Subcutaneous abdominal adipose tissue (tissue), 5 donors: ENCODE results near the gene CCN6.
"Not testable (repeated sequence)": the region's sequence is repeated elsewhere in the genome, so short reads cannot be mapped to it uniquely, and the experiment has no call there.

ENCODE experiments used
- H3K27ac ChIP-seq: one replicate; pipeline ENCODE4 v1.7.0; 2013; ENCODE audit warnings: low read depth, mild to moderate bottlenecking, inconsistent platforms, low read length, moderate library complexity
- H3K27me3 ChIP-seq, 5 donors: one replicate each; pipeline ENCODE4 v1.7.0; 2013; ENCODE audit warnings: low read length in 5 of 5, inconsistent platforms in 1 of 5; ENCODE audit not compliant: control insufficient read depth in 5 of 5, insufficient read depth in 4 of 5
- H3K36me3 ChIP-seq, 5 donors: one replicate each; pipeline ENCODE4 v1.7.0; 2013; ENCODE audit warnings: low read length in 5 of 5; ENCODE audit not compliant: control insufficient read depth in 5 of 5, insufficient read depth in 5 of 5
- H3K4me1 ChIP-seq, 5 donors: one replicate each; pipeline ENCODE4 v1.7.0; 2013; ENCODE audit warnings: low read length in 5 of 5, mild to moderate bottlenecking in 3 of 5, moderate library complexity in 1 of 5; ENCODE audit not compliant: control insufficient read depth in 5 of 5, insufficient read depth in 5 of 5
- H3K4me3 ChIP-seq, 5 donors: one replicate each; pipeline ENCODE4 v1.7.0; 2013; ENCODE audit warnings: low read length in 5 of 5, low read depth in 1 of 5
- H3K9ac ChIP-seq, 5 donors: one replicate each; pipeline ENCODE4 v1.7.0; 2013; ENCODE audit warnings: low read length in 5 of 5, mild to moderate bottlenecking in 4 of 5, moderate library complexity in 3 of 5
- H3K9me3 ChIP-seq, 5 donors: one replicate each; pipeline ENCODE4 v1.7.0; 2013; ENCODE audit warnings: low read length in 5 of 5; ENCODE audit not compliant: control insufficient read depth in 5 of 5
- donor health status: healthy.
- donor health status: healthy.
- donor health status: healthy.
- donor health status: healthy.
- donor health status: healthy.

The CCN6 gene

GRCh38 chr6:112044856-112045255, 9.0 kb upstream of the CCN6 start:
- Histone ChIP-seq H3K4me3 (no peak overlapping the region), H3K36me3 (no peaks in the 10 kb centered on the region), H3K9me3 (no peaks in the 10 kb centered on the region), H3K27me3 (no peaks in the 10 kb centered on the region), H3K9ac (no peak overlapping the region), H3K4me1 (peaks cover 0 to 34% (median 15%) of the 10 kb centered on the region in 5 donors), H3K27ac (no peak overlapping the region)

GRCh38 chr6:112047523-112047922, 6.4 kb upstream of the CCN6 start:
- H3K27ac ChIP-seq, H3K27me3 ChIP-seq, H3K4me3 ChIP-seq, H3K36me3 ChIP-seq, H3K9me3 ChIP-seq, H3K9ac ChIP-seq: not testable (repeated sequence)
- H3K4me1 ChIP-seq = peaks cover 0 to 17% (median 8%) of the 10 kb centered on the region in 5 donors

DNA sequence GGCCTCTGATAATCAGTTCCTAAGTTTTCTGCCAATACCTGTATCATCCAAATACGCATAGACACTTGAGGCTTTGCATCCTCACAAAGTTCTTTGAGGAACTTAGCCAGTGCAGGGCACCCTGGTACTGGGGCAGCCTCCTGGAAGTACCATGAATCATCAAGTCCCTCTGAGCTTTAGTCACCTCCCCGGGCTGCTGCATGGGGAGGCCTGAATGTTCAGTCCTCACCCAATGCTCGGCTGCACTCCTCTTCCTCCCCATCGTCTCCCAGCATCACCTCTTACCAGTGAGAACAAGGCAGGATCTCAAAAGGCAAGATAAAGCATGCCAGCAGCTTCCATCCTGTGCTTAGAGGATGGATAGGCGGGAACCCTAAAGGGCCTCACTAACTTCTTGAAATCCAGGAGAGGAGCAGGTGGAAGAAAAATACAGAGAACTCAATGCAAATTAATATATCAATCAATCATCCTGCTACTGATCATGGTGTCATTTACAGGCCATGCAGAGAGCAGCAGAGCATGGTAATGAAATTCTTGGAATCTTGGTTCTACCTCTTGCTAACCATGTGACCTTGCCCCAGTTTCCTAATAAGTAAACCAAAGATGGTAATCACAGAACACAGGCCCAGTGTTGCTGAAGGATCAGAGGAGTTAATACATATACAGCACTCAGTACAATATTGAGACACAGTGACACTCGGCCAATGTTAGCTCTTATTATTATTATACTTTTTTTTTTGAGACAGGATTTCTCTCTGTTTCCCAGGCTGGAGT, 4.7 kb upstream of the CCN6 start:
- H3K36me3 ChIP-seq = no peaks in the 10 kb centered on the region
- H3K9me3 ChIP-seq = peaks cover 0 to 4% (median 3%) of the 10 kb centered on the region in 5 donors
- no peak overlapping the region for H3K27ac ChIP-seq
- no peaks in the 10 kb centered on the region for H3K27me3 ChIP-seq
- H3K4me1 ChIP-seq = peaks cover 0 to 8% (median 0%) of the 10 kb centered on the region in 5 donors
- no peak overlapping the region for H3K9ac ChIP-seq
- no peak overlapping the region for H3K4me3 ChIP-seq

- Histone ChIP-seq H3K36me3 (no peaks in the 10 kb centered on the region), H3K9me3 (peaks cover 0 to 4% (median 3%) of the 10 kb centered on the region in 5 donors), H3K9ac (no peak overlapping the region), H3K27ac (no peak overlapping the region), H3K4me1 (peaks cover 0 to 8% (median 0%) of the 10 kb centered on the region in 5 donors), H3K4me3 (no peak overlapping the region), H3K27me3 (no peaks in the 10 kb centered on the region)
These were observed 3.9 kb upstream of the CCN6 start for GRCh38 chr6:112049996-112050395.

- H3K4me1 ChIP-seq = peaks cover 0 to 8% (median 0%) of the 10 kb centered on the region in 5 donors
- peaks cover 0 to 4% (median 3%) of the 10 kb centered on the region in 5 donors for H3K9me3 ChIP-seq
- H3K36me3 ChIP-seq = no peaks in the 10 kb centered on the region
- no peak overlapping the region for H3K4me3 ChIP-seq
- no peak overlapping the region for H3K27ac ChIP-seq
- no peak overlapping the region for H3K9ac ChIP-seq
- H3K27me3 ChIP-seq = no peaks in the 10 kb centered on the region
These were observed 3.5 kb upstream of the CCN6 start for GRCh38 chr6:112050429-112050828.

GRCh38 chr6:112051251-112051740, 2.6 kb upstream of the CCN6 start:
- not testable (repeated sequence) for H3K9me3 ChIP-seq, H3K36me3 ChIP-seq, H3K27me3 ChIP-seq, H3K9ac ChIP-seq, H3K4me3 ChIP-seq, H3K27ac ChIP-seq, H3K4me1 ChIP-seq

DNA sequence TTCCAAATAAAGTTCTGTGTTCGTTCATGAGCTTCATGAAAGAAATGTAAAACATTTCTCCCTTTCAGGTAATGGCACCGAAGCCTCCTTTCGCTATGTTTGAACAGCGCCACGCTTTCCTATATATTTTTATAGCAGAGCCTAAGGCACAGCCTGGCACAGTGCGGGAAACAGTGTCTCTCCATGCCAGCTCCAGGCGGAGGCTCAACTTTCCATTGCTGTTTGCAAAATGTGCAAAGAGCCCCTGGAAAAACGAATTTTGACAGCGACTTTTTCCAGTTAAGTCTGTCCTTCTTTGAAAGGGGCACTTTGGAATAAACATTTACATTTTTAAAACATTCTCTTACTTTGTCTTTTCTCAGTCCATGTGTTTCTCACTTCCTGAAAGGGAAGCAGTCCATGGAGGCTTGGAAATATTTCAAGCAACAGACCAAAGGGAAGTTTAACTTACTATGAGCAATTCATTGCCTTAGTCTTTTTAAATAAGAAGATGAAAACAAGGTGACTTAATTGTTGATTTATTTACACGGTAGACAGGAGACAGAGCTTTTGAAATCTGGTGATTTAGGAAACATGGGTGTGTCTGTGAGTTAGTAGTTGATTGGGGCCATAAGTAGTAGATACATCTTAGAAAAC, 769 bp downstream of the CCN6 start:
- Histone ChIP-seq H3K36me3 (no peaks in the 10 kb centered on the region), H3K27me3 (no peaks in the 10 kb centered on the region), H3K9ac (no peak overlapping the region), H3K4me3 (no peak overlapping the region), H3K4me1 (no peaks in the 10 kb centered on the region), H3K27ac (no peak overlapping the region), H3K9me3 (peaks cover 0 to 4% (median 3%) of the 10 kb centered on the region in 5 donors)

DNA sequence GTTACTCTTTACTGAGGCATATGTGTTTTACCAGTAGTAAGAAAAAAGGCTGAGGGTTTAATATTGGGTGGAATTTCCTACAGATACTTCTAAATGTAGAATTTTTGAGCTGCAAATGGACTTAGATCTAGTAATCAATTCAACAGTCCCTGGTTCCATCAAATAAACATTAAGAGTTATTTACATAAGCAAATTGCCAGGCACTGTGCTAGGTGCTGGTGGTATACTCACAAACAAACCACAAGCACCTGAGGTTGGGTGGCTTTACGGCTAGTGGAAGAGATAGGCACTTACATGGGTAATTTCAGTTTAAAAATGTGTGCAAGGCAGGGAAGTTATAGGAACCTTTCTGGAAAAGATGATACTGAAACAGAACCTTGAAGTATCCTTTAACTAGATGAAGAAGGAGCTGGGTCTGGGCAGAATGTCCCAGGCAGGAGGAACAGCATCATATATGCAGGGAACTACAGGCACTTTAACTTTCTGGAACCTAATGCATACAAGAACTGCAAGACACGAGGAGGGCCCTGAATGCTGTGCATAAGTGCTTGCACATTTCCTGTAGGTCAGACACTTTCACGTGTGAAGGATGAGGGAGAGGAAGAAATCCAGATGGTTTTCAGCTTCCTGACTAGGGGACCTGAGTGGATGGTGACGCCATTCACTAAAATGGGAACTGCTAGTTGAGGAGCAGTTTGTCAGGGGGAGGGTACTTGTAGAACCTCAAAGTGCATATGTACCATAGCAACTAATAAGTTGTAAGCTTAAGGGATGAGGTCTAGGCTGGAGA, 4.5 kb downstream of the CCN6 start:
- Histone ChIP-seq H3K9me3 (no peaks in the 10 kb centered on the region), H3K27me3 (no peaks in the 10 kb centered on the region), H3K36me3 (no peaks in the 10 kb centered on the region), H3K4me3 (no peak overlapping the region), H3K27ac (no peak overlapping the region), H3K9ac (no peak overlapping the region), H3K4me1 (no peaks in the 10 kb centered on the region)

- Histone ChIP-seq H3K9ac (no peak overlapping the region), H3K27ac (no peak overlapping the region), H3K4me1 (no peaks in the 10 kb centered on the region), H3K36me3 (no peaks in the 10 kb centered on the region), H3K27me3 (no peaks in the 10 kb centered on the region), H3K9me3 (no peaks in the 10 kb centered on the region), H3K4me3 (no peak overlapping the region)
These were observed 7.7 kb downstream of the CCN6 start for GRCh38 chr6:112061605-112062004.

- Histone ChIP-seq H3K27ac (no peak overlapping the region), H3K9ac (no peak overlapping the region), H3K4me1 (no peaks in the 10 kb centered on the region), H3K27me3 (no peaks in the 10 kb centered on the region), H3K9me3 (no peaks in the 10 kb centered on the region), H3K4me3 (no peak overlapping the region), H3K36me3 (no peaks in the 10 kb centered on the region)
These were observed 9.1 kb downstream of the CCN6 start for GRCh38 chr6:112062966-112063365.
